K562 (cell line): Measurements from ENCODE around the gene SLC25A42. TPM values are rescaled to one million over a fixed set of nuclear protein-coding genes. Genes with fewer than 3 reads are reported as not detected.
A peak's percentile ranks its signal among the peaks of the same experiment; 100 is the strongest.

Source experiments
- AFF1 ChIP-seq, 2 experiments: fragments of 450-650 bp; IDR thresholded peaks; 2 replicates each; pipeline ENCODE4 v1.6.1; 2018; ENCODE audit warnings: mild to moderate bottlenecking in 2 of 2, low read depth in 1 of 2; ENCODE audit not compliant: partially characterized antibody in 2 of 2
- BDP1 ChIP-seq: IDR thresholded peaks from 3 replicates; pipeline ENCODE4 v1.6.1; 2011; ENCODE audit not compliant: insufficient read length, insufficient read depth
- CBX2 ChIP-seq: fragments of 200-600 bp; sonication (generic); IDR thresholded peaks from one replicate; pipeline ENCODE4 v1.6.1; 2012; ENCODE audit warnings: mild to moderate bottlenecking, low read length, inconsistent platforms; ENCODE audit not compliant: insufficient read depth, poor library complexity, severe bottlenecking
- CHD1 ChIP-seq: fragments of 200-600 bp; sonication (generic); IDR thresholded peaks from one replicate; pipeline ENCODE4 v1.6.1; 2012; ENCODE audit warnings: mild to moderate bottlenecking, moderate library complexity, low read length, inconsistent platforms
- COPS2 ChIP-seq: fragments of 450-650 bp; conservative IDR thresholded peaks from 2 replicates; pipeline ENCODE4 v1.6.1; 2016; ENCODE audit warnings: mild to moderate bottlenecking, moderate library complexity
- E2F3 ChIP-seq: fragments of 250-450 bp; sonication (Bioruptor Pico); IDR thresholded peaks from 2 replicates; pipeline ENCODE4 v1.4.0; 2020; ENCODE audit warnings: mild to moderate bottlenecking
- ELK1 ChIP-seq: sonication (generic); formaldehyde crosslinking; IDR thresholded peaks from 2 replicates; pipeline ENCODE4 v1.8.1; 2022; ENCODE audit warnings: missing genetic modification reagents
- EZH2 ChIP-seq: IDR thresholded peaks from 2 replicates; pipeline ENCODE4 v1.6.1; 2012; ENCODE audit warnings: low read depth, mild to moderate bottlenecking, inconsistent platforms, low read length, borderline replicate concordance
- KDM2B ChIP-seq: fragments of 250-450 bp; sonication (Bioruptor Pico); IDR thresholded peaks from 2 replicates; pipeline ENCODE4 v1.8.0; 2021; ENCODE audit warnings: mild to moderate bottlenecking, moderate library complexity
- KLF13 ChIP-seq: fragments of 450-650 bp; IDR thresholded peaks from 2 replicates; pipeline ENCODE4 v1.6.1; 2016; ENCODE audit warnings: missing genetic modification characterization, low read depth, mild to moderate bottlenecking, missing compliant biosample characterization, moderate library complexity, borderline replicate concordance
- MECOM ChIP-seq: fragments of 250-450 bp; sonication (Bioruptor Pico); IDR thresholded peaks from 2 replicates; pipeline ENCODE4 v1.8.0; 2022; ENCODE audit warnings: inconsistent platforms
- MEF2D ChIP-seq: conservative IDR thresholded peaks from 2 replicates; pipeline ENCODE4 v1.6.1; 2016; ENCODE audit warnings: low read depth, missing genetic modification characterization, missing compliant biosample characterization
- MEIS2 ChIP-seq: fragments of 450-650 bp; IDR thresholded peaks from 2 replicates; pipeline ENCODE4 v1.6.1; 2014; ENCODE audit warnings: mild to moderate bottlenecking; ENCODE audit not compliant: partially characterized antibody
- NCOA1 ChIP-seq: fragments of 450-650 bp; IDR thresholded peaks from 2 replicates; pipeline ENCODE4 v1.6.1; 2016; ENCODE audit warnings: low read depth
- NRF1 ChIP-seq, 2 experiments: fragments of 450-650 bp; IDR thresholded peaks in 1 of 2; conservative IDR thresholded peaks in 1 of 2; 2 replicates each; pipeline ENCODE4 v1.6.1; 2014; ENCODE audit warnings: mild to moderate bottlenecking in 2 of 2
- PRMT5 ChIP-seq: sonication (generic); formaldehyde crosslinking; IDR thresholded peaks from 2 replicates; pipeline ENCODE4 v1.5.0; 2020; ENCODE audit warnings: missing genetic modification reagents
- RBM34 ChIP-seq: fragments of 200-400 bp; formaldehyde crosslinking; IDR thresholded peaks from 2 replicates; pipeline ENCODE4 v1.6.1; 2018; ENCODE audit warnings: low read length, borderline replicate concordance; ENCODE audit not compliant: insufficient read depth
- RUNX1 ChIP-seq: sonication (generic); IDR thresholded peaks from 2 replicates; pipeline ENCODE4 v1.6.1; 2016; ENCODE audit warnings: antibody characterized with exemption, low read depth
- SRSF9 ChIP-seq: fragments of 200-400 bp; formaldehyde crosslinking; IDR thresholded peaks from 2 replicates; pipeline ENCODE4 v1.6.1; 2017; ENCODE audit warnings: low read depth, low read length, borderline replicate concordance
- ZC3H11A ChIP-seq: IDR thresholded peaks from 2 replicates; pipeline ENCODE4 v1.6.1; 2012; ENCODE audit warnings: low read depth, low read length, improper control_type of control experiment
- ZFX ChIP-seq: sonication (generic); formaldehyde crosslinking; IDR thresholded peaks from 2 replicates; pipeline ENCODE4 v1.8.0; 2022; ENCODE audit warnings: mild to moderate bottlenecking, missing genetic modification reagents, moderate library complexity
- ZNF184 ChIP-seq: sonication (generic); formaldehyde crosslinking; IDR thresholded peaks from 2 replicates; pipeline ENCODE4 v1.5.0; 2020; ENCODE audit warnings: missing genetic modification reagents
- ZNF449 ChIP-seq: fragments of 250-450 bp; sonication (Bioruptor Pico); IDR thresholded peaks from 2 replicates; pipeline ENCODE4 v1.8.0; 2022; ENCODE audit warnings: moderate library complexity, mild to moderate bottlenecking, inconsistent platforms
- ZNF699 ChIP-seq: fragments of 250-450 bp; sonication (Bioruptor Pico); IDR thresholded peaks from 2 replicates; pipeline ENCODE4 v1.8.0; 2021; ENCODE audit warnings: mild to moderate bottlenecking, moderate library complexity; ENCODE audit not compliant: insufficient replicate concordance
- polyA plus RNA-seq, 8 experiments: library from polyadenylated mRNA; depleted of rRNA in 4 of 8; stranded (reverse) in 5 of 8; unstranded in 3 of 8; fragments of >200 nt; fragmentation: Nextera tagmentation in 2 of 8; fragmentation: Illumina TruSeq in 1 of 8; extraction: Ambion mirVana in 2 of 8; extraction: Trizol in 1 of 8; gene quantifications; 2 replicates each; pipeline versions ENCODE4 v1.2.1 to v1.2.3, GENCODE V29; 2011 to 2014; ENCODE audit warnings: inconsistent platforms in 1 of 8, missing spikeins in 1 of 8
- total RNA-seq, 7 experiments: library from RNA; depleted of rRNA in 6 of 7; stranded (reverse); fragments of >200 nt in 6 of 7; fragmentation: Illumina TruSeq in 2 of 7; extraction: Trizol in 2 of 7; gene quantifications; 2 replicates each; pipeline versions ENCODE4 v1.2.1 to v1.2.3, GENCODE V29; 2011 to 2021; ENCODE audit warnings: low replicate concordance in 1 of 7

The SLC25A42 gene
- total and polyA plus RNA-seq, 9 of the 15 experiments (the other 6 are each of a cell fraction or from before 2014, with no cell fraction given) = 0.59 to 32.2 (median 14.1) TPM

GRCh38 chr19:19064098-19064722 is 416 bp downstream of the SLC25A42 start (continued):
- TF ChIP-seq AFF1 (IDR thresholded peaks at IDR 0.05; ENCODE audit: low read depth in 1 of 2, partially characterized antibody in 2 of 2) (no peak), RUNX1 (no peak), CHD1 (peak; percentile 68), ZC3H11A (no peak), E2F3 (CRISPR knock-in tag) (no peak), ZFX (CRISPR knock-in tag) (no peak), KLF13 (tag) (no peak), ZNF184 (no peak), NRF1 (conservative IDR thresholded peaks at IDR 0.05 in 1 of 2, IDR thresholded peaks at IDR 0.05 in 1 of 2) (no peak), MEF2D (tag) (no peak), KDM2B (CRISPR knock-in tag) (no peak), NCOA1 (no peak), CBX2 (no peak), PRMT5 (CRISPR knock-in tag) (no peak), ZNF449 (no peak), ELK1 (CRISPR knock-in tag) (no peak), BDP1 (no peak), ZNF699 (CRISPR knock-in tag) (no peak), MEIS2 (no peak), SRSF9 (no peak), EZH2 (no peak), RBM34 (no peak), COPS2 (no peak), MECOM (no peak)
